Stimulated activated memory B cell treated with anti-CD40 and anti-IgM and Interleukin-4, amounts not matched to agents 10 μg/mL and 1 μg/mL and 100 μg/mL, for 72 hours (primary cell): ENCODE data around the gene LHX8.
"Not testable (repeated sequence)": the region's sequence is repeated elsewhere in the genome, so short reads cannot be mapped to it uniquely, and the experiment has no call there.

Source experiments
- ATAC-seq: fragments of 150-1000 bp; cut with Tn5 transposase; 2 replicates; pipeline ENCODE4 v1.10.0; 2021
- H3K27ac Mint-ChIP-seq: one replicate; pipeline ENCODE4 v1.8.0; 2022; ENCODE audit warnings: mild to moderate bottlenecking, mixed read lengths
- H3K27me3 Mint-ChIP-seq: one replicate; pipeline ENCODE4 v1.8.0; 2022; ENCODE audit warnings: mixed read lengths
- H3K36me3 Mint-ChIP-seq: one replicate; pipeline ENCODE4 v1.8.0; 2022; ENCODE audit warnings: mixed read lengths
- H3K4me1 Mint-ChIP-seq: one replicate; pipeline ENCODE4 v1.8.0; 2022; ENCODE audit warnings: mixed read lengths
- H3K4me3 Mint-ChIP-seq: one replicate; pipeline ENCODE4 v1.8.0; 2022; ENCODE audit warnings: mild to moderate bottlenecking, moderate library complexity, mixed read lengths
- H3K9me3 Mint-ChIP-seq: one replicate; pipeline ENCODE4 v1.8.0; 2022; ENCODE audit warnings: mixed read lengths

LHX8 gene

DNA sequence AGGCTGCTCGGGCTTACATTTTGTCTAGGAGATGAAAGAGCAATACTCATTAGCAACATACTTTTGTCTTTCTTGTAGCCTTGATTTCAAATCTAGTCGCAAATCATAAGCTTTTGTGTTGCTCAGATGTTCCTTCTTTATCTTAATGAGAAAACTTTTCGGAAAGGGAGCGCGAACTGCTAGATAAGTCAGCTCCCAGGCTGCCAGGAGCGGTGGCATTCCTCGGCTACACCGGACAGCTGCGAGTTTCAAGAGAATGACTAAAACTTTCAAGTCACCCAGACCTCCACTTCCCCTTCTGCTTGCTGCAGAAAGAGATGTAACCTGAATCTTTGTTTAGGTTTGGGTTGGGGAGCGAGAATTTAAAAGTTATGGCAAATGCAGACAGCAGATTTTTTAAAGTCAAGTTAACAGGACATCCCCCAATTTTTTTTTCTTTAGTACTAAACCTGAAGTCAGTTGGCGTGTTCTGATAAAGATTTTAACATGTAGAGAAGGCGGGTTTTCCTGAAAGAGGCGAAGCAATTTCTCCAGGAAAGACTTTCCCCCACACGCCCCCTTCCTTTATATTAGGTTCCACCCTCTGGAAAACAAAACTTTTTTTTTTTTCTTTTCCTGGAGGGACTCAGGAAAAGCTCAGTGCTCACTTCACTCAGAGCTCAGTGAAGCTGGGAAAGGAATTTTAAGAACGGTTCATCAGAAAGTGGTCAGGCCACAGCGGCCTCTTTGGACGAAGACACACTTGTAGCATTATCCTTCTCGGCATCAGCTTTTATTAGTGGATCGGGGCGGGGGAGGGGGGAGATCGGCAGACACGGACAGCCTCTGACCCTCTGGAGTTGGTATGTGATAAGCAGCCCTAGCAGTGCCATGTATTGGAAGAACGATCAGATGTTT is at the start of gene LHX8:
TSS of gene LHX8 (plus strand) at position 639 of the 897 bp plus-strand sequence. CDS start 2,227 bp downstream, outside the sequence.
- Mint-ChIP-seq H3K27ac (no peak within 1 kb of the TSS), H3K27me3 (peaks cover 94% of the 10 kb centered on the region)
- ATAC-seq: no peak

DNA sequence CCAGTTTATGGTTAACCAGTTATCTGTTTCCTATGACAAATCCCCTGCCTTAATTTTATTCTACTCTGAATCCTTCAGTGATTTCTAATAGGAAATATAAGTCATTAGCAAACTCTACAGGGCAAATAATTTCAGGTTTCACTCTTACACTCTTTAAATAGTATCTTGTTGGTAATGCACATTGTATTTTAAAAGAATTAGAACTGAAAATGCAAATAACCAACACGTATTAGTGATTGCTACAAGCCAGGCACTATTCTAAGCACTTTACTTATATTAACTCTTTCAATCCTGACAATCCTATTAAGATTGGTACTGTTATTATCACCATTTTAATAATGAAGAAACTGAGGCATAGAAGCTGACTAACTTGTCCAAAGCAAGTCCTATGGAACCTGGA is 48.3 kb upstream of the LHX8 start:
- Mint-ChIP-seq H3K27ac (no peak overlapping the region), H3K4me3 (no peak overlapping the region)

More for the DNA sequence above, at the start of gene LHX8:
- Mint-ChIP-seq H3K4me3 (peak within 1 kb of the TSS; percentile 70), H3K4me1 (peaks cover 20% of the 10 kb centered on the region), H3K9me3 (peaks cover 5% of the 10 kb centered on the region), H3K36me3 (no peaks in the 10 kb centered on the region)

GRCh38 chr1:75087278-75087677 is 46.9 kb upstream of the LHX8 start:
- H3K4me1 Mint-ChIP-seq: no peaks in the 10 kb centered on the region
- no peak for ATAC-seq
- no peaks in the 10 kb centered on the region for H3K9me3 Mint-ChIP-seq
- H3K27me3 Mint-ChIP-seq: no peaks in the 10 kb centered on the region
- H3K36me3 Mint-ChIP-seq: no peaks in the 10 kb centered on the region
- no peak overlapping the region for H3K27ac Mint-ChIP-seq
- H3K4me3 Mint-ChIP-seq: no peak overlapping the region

More for the DNA sequence above, 48.3 kb upstream of the LHX8 start:
- ATAC-seq: no peak
- Mint-ChIP-seq H3K36me3 (no peaks in the 10 kb centered on the region), H3K9me3 (no peaks in the 10 kb centered on the region), H3K27me3 (no peaks in the 10 kb centered on the region), H3K4me1 (no peaks in the 10 kb centered on the region)

DNA sequence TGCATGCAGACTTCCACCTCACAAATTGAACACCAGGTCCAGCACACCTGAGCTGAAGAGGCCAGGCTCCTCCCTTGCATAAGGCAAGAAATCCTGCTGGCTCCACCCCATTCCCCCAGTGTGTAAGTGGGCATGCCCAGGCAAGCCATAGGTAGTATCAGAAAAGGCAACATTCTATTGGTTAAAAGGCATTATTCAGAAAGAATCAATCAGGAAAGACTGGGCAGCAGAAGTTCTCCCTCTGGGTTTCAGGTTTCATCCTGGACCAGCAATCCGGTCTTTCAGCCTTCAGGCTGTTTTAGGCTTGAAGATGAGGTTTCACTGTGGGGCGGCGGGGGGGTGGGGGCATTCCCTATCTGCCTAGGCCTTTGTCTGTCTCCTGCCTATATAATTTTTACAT is 42.0 kb upstream of the LHX8 start:
- Mint-ChIP-seq H3K9me3 (no peaks in the 10 kb centered on the region), H3K4me1 (no peaks in the 10 kb centered on the region), H3K27ac (no peak overlapping the region), H3K36me3 (no peaks in the 10 kb centered on the region), H3K4me3 (no peak overlapping the region), H3K27me3 (no peaks in the 10 kb centered on the region)
- no peak for ATAC-seq

DNA sequence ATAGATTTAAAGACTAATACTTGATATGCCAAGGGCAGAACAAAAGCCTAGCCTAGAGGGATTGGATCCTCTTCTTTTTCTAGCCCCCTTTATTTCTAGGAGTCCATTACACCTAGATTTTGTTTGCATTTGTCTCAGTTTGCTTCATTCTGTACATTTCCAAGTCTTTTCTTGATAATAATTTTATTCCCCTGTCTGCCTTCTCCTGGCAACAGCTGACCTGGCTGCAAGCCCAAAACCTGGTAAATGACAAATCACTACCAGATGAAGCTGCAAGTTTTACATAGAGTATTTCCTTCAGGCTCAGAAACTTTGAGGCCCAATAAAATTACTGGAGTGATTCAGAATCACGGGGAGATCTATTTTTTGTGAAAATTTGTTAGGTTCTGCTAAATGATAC is 36.5 kb upstream of the LHX8 start:
- no peaks in the 10 kb centered on the region for H3K4me1 Mint-ChIP-seq
- ATAC-seq: no peak
- H3K9me3 Mint-ChIP-seq: no peaks in the 10 kb centered on the region
- H3K36me3 Mint-ChIP-seq: no peaks in the 10 kb centered on the region
- H3K4me3 Mint-ChIP-seq: no peak overlapping the region
- no peaks in the 10 kb centered on the region for H3K27me3 Mint-ChIP-seq
- no peak overlapping the region for H3K27ac Mint-ChIP-seq

GRCh38 chr1:75099581-75099980 is 34.6 kb upstream of the LHX8 start:
- Mint-ChIP-seq H3K36me3 (no peaks in the 10 kb centered on the region), H3K4me1 (no peaks in the 10 kb centered on the region), H3K27me3 (no peaks in the 10 kb centered on the region), H3K4me3 (no peak overlapping the region), H3K9me3 (no peaks in the 10 kb centered on the region), H3K27ac (no peak overlapping the region)
- ATAC-seq: no peak

DNA sequence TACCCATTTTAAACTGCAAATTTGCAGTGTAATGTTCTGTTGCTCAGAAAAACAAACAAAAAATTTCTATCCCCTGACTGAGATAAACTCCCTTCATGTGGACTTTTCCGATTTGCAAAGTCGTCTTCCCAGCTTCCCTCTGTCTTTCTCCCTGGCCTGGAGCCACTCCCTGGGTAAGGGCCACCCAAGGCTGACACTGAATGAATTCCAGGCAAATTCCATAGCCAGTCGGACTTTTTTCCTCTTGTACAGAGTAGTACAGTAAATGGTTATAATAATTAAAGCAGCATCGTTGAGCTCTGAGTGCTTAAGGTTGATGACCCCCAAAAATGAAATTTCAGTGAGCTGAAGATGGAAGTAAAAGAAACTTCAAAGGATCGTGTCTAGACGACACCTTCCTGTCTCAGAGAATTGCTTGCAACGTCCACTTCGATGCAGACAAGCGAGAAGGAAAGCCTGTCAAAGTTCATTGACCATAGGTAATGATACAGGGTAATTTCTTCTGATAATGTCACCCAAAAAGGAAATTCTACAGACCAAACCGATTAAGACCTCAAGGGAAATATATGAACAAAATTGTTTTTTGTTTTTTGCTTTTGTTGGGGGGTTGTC is 33.6 kb upstream of the LHX8 start:
- Mint-ChIP-seq H3K4me1 (no peaks in the 10 kb centered on the region), H3K36me3 (no peaks in the 10 kb centered on the region), H3K4me3 (no peak overlapping the region), H3K27ac (no peak overlapping the region), H3K27me3 (no peaks in the 10 kb centered on the region), H3K9me3 (no peaks in the 10 kb centered on the region)
- ATAC-seq: no peak

DNA sequence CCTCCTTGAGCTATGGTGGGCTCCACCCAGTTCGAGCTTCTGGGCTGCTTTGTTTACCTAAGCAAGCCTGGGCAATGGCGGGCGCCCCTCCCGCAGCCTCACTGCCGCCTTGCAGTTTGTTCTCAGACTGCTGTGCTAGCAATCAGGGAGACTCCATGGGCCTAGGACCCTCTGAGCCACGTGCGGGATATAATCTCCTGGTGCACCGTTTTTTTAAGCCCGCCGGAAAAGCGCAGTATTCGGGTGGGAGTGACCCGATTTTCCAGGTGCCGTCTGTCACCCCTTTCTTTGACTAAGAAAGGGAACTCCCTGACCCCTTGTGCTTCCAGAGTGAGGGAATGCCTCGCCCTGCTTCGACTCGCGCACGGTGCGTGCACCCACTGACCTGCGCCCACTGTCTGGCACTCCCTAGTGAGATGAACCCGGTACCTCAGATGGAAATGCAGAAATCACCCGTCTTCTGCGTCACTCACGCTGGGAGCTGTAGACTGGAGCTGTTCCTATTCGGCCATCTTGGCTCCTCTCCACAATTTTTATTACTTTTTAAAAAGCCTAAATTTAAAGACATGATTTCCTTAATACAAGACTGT is 21.7 kb upstream of the LHX8 start:
- H3K4me1 Mint-ChIP-seq, H3K4me3 Mint-ChIP-seq, H3K27me3 Mint-ChIP-seq, H3K9me3 Mint-ChIP-seq, H3K27ac Mint-ChIP-seq, H3K36me3 Mint-ChIP-seq, ATAC-seq: not testable (repeated sequence)

DNA sequence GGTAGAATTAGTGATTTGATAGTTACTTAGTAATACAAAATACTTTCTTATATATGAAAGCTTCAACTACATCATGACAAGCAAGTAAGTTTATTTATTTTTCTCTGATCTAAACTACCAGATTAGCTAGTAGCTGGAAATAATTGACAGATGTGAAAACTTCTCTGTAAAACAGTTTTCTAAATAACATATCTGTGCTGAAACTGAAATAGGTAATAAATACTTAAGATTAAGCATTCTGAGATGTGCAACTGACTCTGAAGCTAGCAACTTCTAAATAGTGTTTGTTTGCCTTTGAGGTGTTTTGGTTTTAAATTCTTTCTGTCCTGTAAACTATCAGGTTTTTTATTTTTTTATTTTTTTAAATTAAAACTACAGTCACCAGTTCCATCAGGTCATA is 18.5 kb upstream of the LHX8 start:
- no peaks in the 10 kb centered on the region for H3K4me1 Mint-ChIP-seq
- no peak overlapping the region for H3K27ac Mint-ChIP-seq
- H3K9me3 Mint-ChIP-seq: no peaks in the 10 kb centered on the region
- no peak for ATAC-seq
- H3K36me3 Mint-ChIP-seq: no peaks in the 10 kb centered on the region
- H3K4me3 Mint-ChIP-seq: no peak overlapping the region
- no peaks in the 10 kb centered on the region for H3K27me3 Mint-ChIP-seq

- no peak for ATAC-seq
- H3K4me3 Mint-ChIP-seq: no peak overlapping the region
- H3K4me1 Mint-ChIP-seq: no peaks in the 10 kb centered on the region
- H3K27me3 Mint-ChIP-seq: peaks cover 38% of the 10 kb centered on the region
- H3K27ac Mint-ChIP-seq: no peak overlapping the region
- H3K9me3 Mint-ChIP-seq: peaks cover 3% of the 10 kb centered on the region
- no peaks in the 10 kb centered on the region for H3K36me3 Mint-ChIP-seq
Measured at GRCh38 chr1:75123756-75124155, 10.4 kb upstream of the LHX8 start.

DNA sequence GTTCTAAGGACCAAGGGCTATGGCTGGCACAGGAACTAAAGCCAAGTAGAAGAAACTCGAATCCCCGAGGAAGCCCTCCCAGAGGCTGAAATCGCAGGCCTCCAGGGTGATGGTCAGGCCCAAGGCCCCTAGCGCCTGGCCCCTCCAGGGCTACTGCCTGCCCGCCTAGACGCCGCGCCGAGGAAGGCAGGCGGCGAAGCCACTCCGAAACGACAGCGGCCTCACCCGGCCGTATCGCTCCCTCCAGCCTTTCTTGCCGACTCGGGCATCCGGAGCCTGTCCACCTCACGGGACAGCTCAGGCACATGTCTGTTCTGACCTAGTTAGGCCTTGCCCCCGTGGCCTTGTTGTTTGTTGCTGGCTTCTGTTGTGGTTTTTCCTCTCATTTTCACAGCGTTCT is 9.7 kb upstream of the LHX8 start:
- H3K27me3 Mint-ChIP-seq: peaks cover 46% of the 10 kb centered on the region
- H3K27ac Mint-ChIP-seq: no peak overlapping the region
- ATAC-seq: no peak
- H3K4me1 Mint-ChIP-seq: no peaks in the 10 kb centered on the region
- H3K9me3 Mint-ChIP-seq: peaks cover 5% of the 10 kb centered on the region
- no peaks in the 10 kb centered on the region for H3K36me3 Mint-ChIP-seq
- H3K4me3 Mint-ChIP-seq: no peak overlapping the region

GRCh38 chr1:75125161-75125726 is 8.9 kb upstream of the LHX8 start:
- H3K4me3 Mint-ChIP-seq: no peak overlapping the region
- no peak overlapping the region for H3K27ac Mint-ChIP-seq
- peaks cover 5% of the 10 kb centered on the region for H3K9me3 Mint-ChIP-seq
- H3K27me3 Mint-ChIP-seq: peaks cover 53% of the 10 kb centered on the region
- no peaks in the 10 kb centered on the region for H3K4me1 Mint-ChIP-seq
- H3K36me3 Mint-ChIP-seq: no peaks in the 10 kb centered on the region
- no peak for ATAC-seq

DNA sequence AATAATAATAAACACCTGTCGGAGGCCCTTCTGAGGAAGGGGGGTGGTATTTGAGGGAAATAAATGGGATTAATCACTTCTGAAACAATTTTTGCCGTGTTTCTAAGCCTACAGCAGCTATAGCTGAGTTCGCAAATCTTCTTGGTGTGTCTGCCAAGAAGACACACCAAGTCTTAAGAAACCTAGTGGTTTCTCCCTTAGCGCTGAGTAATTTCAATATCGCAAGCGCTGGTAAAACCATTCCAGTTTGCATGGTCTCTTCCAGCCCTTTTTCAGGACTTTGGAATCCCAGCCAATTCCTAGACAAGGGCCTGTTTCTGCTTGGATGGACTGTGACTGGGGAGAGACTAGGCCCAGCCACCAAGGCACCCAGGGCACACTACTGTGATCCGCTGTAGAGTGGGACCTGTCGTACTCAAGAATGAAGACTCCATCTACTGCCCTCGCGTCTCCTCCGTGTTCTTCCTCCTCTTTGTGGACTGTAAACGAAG is 7.5 kb upstream of the LHX8 start:
- peaks cover 5% of the 10 kb centered on the region for H3K9me3 Mint-ChIP-seq
- no peak for ATAC-seq
- H3K4me1 Mint-ChIP-seq: no peaks in the 10 kb centered on the region
- no peak overlapping the region for H3K4me3 Mint-ChIP-seq
- peaks cover 67% of the 10 kb centered on the region for H3K27me3 Mint-ChIP-seq
- H3K36me3 Mint-ChIP-seq: no peaks in the 10 kb centered on the region
- H3K27ac Mint-ChIP-seq: no peak overlapping the region

GRCh38 chr1:75127916-75128717 is 6.1 kb upstream of the LHX8 start:
- peaks cover 82% of the 10 kb centered on the region for H3K27me3 Mint-ChIP-seq
- H3K9me3 Mint-ChIP-seq: peaks cover 7% of the 10 kb centered on the region
- no peak overlapping the region for H3K27ac Mint-ChIP-seq
- ATAC-seq: no peak
- H3K4me3 Mint-ChIP-seq: no peak overlapping the region
- H3K36me3 Mint-ChIP-seq: no peaks in the 10 kb centered on the region
- no peaks in the 10 kb centered on the region for H3K4me1 Mint-ChIP-seq

DNA sequence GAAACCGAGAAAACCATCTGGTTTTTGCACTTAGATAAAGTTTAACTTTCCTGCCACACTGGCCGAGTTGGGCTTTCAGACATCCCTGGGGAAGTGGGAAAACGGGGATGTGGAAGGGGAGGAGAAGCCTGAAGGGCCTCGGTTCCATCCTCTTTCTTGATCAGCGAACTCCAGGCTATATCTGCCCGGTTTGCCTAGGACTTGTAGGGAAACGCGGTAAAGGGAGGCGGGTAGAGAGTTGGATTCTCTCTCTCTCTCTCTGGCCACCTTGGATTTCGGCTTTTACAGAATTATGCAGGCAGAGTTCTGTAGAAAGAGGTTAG is 4.6 kb upstream of the LHX8 start:
- H3K27ac Mint-ChIP-seq: no peak overlapping the region
- no peak for ATAC-seq
- peaks cover 95% of the 10 kb centered on the region for H3K27me3 Mint-ChIP-seq
- no peak overlapping the region for H3K4me3 Mint-ChIP-seq
- H3K4me1 Mint-ChIP-seq: peaks cover 2% of the 10 kb centered on the region
- peaks cover 9% of the 10 kb centered on the region for H3K9me3 Mint-ChIP-seq
- H3K36me3 Mint-ChIP-seq: no peaks in the 10 kb centered on the region
